Astrocyte of the cerebellum (primary cell): ENCODE measurements around the gene MYH13.

Experiments used
- DNase-seq: peaks from one replicate; pipeline ENCODE4 v3.0.0-alpha.2; 2011; ENCODE audit warnings: low read depth
- H3K4me3 ChIP-seq: 2 replicates; pipeline ENCODE4 v1.5.1; 2011; ENCODE audit warnings: mild to moderate bottlenecking, low read depth, low read length, moderate library complexity
- in situ Hi-C: cut with HindIII; loops from 2 replicates; pipeline ENCODE4 v1.10.0; 2017; ENCODE audit warnings: low sequenced_read_pairs
- TF ChIP-seq, protein P1 (sequence below): IDR thresholded peaks from 2 replicates; pipeline ENCODE4 v1.5.1; 2012; ENCODE audit warnings: low read length, low read depth, moderate library complexity, mild to moderate bottlenecking; ENCODE audit errors: missing control alignments

Gene MYH13

DNA sequence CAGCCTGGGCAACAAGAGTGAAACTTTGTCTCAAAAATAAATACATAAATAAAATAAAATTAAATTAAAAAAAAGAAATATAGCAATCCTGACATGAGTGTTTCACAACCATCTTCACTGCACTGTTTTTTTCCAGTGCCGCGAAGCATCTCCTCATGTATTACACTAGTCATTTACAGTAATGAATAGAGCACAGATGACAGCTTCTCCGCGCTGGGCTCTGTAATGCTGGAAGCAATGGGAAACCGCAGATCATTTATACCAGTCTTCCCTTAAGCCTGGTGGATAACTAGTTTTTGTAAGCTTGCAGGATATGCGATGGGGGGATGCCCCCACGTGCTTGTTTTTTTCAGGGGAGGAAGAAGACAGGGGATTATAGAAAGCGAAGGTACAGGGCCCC is 86.9 kb downstream of the MYH13 start:
- H3K4me3 ChIP-seq, result no peak overlapping the region
- DNase-seq, result no peak
- TF ChIP-seq, protein P1, sequence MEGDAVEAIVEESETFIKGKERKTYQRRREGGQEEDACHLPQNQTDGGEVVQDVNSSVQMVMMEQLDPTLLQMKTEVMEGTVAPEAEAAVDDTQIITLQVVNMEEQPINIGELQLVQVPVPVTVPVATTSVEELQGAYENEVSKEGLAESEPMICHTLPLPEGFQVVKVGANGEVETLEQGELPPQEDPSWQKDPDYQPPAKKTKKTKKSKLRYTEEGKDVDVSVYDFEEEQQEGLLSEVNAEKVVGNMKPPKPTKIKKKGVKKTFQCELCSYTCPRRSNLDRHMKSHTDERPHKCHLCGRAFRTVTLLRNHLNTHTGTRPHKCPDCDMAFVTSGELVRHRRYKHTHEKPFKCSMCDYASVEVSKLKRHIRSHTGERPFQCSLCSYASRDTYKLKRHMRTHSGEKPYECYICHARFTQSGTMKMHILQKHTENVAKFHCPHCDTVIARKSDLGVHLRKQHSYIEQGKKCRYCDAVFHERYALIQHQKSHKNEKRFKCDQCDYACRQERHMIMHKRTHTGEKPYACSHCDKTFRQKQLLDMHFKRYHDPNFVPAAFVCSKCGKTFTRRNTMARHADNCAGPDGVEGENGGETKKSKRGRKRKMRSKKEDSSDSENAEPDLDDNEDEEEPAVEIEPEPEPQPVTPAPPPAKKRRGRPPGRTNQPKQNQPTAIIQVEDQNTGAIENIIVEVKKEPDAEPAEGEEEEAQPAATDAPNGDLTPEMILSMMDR, result no peak
- in situ Hi-C loops, result no loop called here

DNA sequence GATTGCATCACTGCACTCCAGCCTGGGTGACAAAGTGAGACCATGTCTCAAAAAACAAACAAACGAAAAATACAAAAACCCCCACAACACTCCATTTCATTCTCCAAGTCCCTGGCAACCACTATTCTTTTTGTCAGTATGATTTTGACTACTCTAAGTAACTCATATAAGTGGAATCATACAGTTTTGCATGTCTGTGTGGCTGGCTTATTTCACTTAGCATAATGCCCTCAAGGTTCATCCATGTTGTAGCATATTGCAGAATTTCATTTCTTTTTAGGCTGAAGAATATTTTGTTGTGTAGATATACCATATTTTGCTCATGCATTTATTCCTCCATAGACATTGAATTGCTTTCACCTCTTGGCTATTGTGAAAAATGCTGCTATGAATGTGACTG is 92.7 kb downstream of the MYH13 start:
- H3K4me3 ChIP-seq, result no peak overlapping the region
- no peak for DNase-seq
- in situ Hi-C loops, result no loop called here
- TF ChIP-seq, protein P1, result no peak

DNA sequence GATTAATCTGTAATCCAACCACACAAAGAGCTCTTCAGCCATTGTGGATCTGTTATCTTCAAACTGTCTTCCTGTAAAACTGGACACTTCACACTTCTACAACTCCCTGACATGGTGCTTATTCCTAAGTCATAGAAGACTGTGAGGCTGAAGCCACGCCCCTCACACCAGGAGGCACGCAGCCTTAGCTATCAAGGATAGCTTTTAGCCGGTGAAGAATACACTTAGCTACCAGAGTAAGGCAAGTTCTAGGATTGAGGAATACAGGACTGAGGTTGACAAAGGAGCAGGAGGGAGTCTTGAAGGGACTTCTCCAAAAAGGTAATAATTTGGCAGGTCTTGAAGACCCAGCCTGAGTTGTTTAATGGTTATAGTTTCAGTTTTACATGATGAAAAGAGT is 94.6 kb downstream of the MYH13 start:
- no peak for DNase-seq
- in situ Hi-C loops, result no loop called here
- no peak overlapping the region for H3K4me3 ChIP-seq
- TF ChIP-seq, protein P1, result no peak

DNA sequence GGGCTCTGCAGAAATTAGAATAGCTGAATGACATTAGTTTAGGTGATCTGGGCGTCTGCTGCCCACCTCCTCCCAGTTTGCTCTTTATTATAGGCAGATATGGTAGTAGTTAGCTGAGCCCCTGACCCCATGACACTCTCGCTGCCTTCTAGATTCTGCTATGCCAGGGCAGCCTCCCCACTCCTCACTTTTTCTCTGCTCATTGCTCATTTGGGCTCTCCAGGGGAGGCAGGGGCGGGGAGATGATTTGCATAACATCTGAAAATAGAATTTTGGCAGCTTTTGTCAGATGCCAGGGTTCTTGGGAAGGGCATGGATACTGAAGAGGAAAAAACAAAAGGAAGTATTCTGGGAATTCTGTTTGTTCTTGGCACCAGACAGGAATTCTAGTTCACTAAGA is 96.4 kb downstream of the MYH13 start:
- no peak for DNase-seq
- TF ChIP-seq, protein P1, result no peak
- no peak overlapping the region for H3K4me3 ChIP-seq
- in situ Hi-C loops, result no loop called here

DNA sequence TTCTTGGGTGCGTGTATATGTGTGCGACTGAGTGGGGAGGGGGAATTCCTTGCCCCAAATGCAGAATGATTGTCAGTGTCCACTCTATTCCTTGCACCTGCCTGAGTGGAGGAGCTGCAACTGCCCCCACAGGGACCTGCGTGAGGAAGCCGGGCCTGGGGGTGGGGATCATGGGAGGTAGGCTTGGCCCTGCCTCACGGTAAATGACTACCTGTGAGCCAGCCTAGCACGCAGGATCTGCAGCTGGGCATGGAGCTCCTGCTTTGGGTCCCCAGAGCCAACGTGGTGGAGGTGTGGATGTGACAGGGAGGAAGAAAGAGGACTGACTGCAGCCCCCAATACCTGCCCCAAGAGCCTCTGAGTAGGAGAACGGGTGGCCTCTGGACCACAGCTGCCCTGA is 97.4 kb downstream of the MYH13 start:
- in situ Hi-C loops, result no loop called here
- H3K4me3 ChIP-seq, result no peak overlapping the region
- TF ChIP-seq, protein P1, result no peak
- DNase-seq, result no peak

DNA sequence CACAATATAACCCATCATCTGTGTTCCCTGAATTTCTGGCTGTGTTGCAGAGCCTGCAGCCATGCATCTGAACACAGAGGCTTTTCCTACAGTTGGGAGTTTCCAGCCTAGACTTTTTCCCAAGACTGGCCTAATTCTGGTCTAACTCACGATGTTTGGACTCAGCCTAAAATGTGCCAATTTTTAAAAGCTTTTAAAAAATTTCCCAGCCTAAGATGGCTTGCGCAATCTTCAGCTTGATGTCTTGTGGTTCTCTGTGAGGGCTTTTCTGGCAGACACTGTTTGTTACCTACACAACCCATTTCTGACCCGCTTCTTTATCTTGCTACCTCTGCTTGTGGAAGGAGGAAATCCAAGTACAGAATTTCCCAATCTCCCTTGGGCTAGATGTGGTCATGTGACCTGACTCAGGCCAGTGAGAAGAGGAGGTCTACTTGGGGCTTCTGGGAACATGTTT is 101.7 kb downstream of the MYH13 start:
- no peak for DNase-seq
- TF ChIP-seq, protein P1, result no peak
- in situ Hi-C loops, result no loop called here
- no peak overlapping the region for H3K4me3 ChIP-seq

DNA sequence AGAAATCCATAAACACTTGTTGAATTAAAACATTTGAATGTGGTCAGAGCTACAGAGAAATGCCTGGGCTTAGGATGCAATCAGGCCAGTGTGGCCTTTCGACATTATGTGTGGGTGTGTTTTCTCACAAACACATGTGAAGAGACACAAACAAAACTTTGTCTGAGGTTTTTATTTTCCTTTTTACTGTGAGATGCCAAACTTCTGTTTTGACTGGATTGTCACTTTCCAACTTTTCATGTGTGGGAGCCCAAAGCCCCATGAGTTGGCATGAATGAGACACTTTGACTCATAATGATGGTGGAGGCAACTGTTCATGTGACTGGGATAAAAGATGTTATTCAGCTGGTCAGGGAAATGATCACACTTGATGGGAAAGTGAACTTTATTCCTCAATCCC is 102.5 kb downstream of the MYH13 start:
- no peak for DNase-seq
- in situ Hi-C loops, result no loop called here
- TF ChIP-seq, protein P1, result no peak
- H3K4me3 ChIP-seq, result no peak overlapping the region
